PC-9 (cell line): Measurements from ENCODE around the gene STEAP1B.
"Not testable (repeated sequence)": the region's sequence is repeated elsewhere in the genome, so short reads cannot be mapped to it uniquely, and the experiment has no call there.

Experiments
- EZH2 ChIP-seq: fragments of 200-600 bp; sonication (generic); IDR thresholded peaks from 2 replicates; pipeline ENCODE4 v1.8.0; 2017; ENCODE audit warnings: antibody characterized with exemption, low read depth
- TF ChIP-seq, protein P1 (sequence below): fragments of 200-600 bp; sonication (generic); conservative IDR thresholded peaks from 2 replicates; pipeline ENCODE4 v1.6.1; 2017; ENCODE audit warnings: mixed run types, antibody characterized with exemption, mild to moderate bottlenecking, moderate library complexity

DNA sequence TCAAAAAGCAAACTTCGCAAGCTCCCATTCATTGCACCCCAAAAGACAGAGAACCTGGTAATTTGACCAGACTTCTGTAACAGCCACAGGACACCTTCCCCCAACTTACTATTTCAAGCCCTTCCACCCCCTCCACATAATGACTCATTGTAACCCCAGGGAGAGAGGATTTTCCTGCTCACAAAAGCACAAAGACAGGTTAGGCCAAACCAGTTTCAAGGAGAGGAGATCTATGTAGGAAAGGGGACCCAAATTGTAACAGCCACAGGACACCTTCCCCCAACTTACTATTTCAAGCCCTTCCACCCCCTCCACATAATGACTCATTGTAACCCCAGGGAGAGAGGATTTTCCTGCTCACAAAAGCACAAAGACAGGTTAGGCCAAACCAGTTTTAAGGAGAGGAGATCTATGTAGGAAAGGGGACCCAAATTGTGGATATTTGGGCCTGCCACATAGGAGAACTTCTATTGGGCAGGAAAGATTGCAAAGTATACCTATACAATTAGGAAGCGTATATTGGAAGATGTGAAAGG, 66.8 kb downstream of the STEAP1B start:
- TF ChIP-seq, protein P1, sequence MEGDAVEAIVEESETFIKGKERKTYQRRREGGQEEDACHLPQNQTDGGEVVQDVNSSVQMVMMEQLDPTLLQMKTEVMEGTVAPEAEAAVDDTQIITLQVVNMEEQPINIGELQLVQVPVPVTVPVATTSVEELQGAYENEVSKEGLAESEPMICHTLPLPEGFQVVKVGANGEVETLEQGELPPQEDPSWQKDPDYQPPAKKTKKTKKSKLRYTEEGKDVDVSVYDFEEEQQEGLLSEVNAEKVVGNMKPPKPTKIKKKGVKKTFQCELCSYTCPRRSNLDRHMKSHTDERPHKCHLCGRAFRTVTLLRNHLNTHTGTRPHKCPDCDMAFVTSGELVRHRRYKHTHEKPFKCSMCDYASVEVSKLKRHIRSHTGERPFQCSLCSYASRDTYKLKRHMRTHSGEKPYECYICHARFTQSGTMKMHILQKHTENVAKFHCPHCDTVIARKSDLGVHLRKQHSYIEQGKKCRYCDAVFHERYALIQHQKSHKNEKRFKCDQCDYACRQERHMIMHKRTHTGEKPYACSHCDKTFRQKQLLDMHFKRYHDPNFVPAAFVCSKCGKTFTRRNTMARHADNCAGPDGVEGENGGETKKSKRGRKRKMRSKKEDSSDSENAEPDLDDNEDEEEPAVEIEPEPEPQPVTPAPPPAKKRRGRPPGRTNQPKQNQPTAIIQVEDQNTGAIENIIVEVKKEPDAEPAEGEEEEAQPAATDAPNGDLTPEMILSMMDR, result not testable (repeated sequence)
- TF ChIP-seq EZH2, result not testable (repeated sequence)
